ENCODE measurements around the gene PDE1C.

PDE1C gene

DNA sequence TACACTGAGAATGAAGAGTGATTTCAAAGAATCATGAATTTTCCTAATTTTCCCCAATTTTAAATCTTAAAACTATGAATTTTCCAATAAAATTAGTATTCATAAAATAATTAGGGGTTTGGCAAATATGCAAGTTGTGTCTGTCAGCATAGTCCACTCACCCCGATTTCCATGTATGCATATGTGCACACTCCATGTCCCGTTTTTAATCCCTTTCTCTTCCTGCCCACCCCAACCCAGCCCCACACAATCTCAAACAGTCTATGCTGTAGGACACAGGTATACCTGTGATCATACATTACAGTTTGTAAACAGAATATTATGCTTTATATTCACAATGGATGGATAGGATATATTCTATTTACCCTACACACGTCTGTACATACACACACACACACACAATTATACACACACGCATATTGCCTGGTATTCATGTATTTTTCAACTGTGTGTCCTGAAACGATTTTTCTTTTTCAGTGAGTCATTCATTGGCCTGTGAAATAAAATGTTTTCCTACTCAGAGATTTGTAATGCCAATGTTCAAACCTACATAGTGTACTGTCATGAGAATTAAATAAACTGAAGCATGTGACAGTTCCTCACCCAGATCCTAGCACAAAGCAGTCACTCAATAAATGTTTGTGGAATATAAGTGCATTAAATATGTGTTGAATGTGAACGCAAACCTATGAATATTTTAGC, 144.3 kb downstream of the PDE1C start:
- TF ChIP-seq, protein P1, sequence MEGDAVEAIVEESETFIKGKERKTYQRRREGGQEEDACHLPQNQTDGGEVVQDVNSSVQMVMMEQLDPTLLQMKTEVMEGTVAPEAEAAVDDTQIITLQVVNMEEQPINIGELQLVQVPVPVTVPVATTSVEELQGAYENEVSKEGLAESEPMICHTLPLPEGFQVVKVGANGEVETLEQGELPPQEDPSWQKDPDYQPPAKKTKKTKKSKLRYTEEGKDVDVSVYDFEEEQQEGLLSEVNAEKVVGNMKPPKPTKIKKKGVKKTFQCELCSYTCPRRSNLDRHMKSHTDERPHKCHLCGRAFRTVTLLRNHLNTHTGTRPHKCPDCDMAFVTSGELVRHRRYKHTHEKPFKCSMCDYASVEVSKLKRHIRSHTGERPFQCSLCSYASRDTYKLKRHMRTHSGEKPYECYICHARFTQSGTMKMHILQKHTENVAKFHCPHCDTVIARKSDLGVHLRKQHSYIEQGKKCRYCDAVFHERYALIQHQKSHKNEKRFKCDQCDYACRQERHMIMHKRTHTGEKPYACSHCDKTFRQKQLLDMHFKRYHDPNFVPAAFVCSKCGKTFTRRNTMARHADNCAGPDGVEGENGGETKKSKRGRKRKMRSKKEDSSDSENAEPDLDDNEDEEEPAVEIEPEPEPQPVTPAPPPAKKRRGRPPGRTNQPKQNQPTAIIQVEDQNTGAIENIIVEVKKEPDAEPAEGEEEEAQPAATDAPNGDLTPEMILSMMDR (IDR thresholded peaks at IDR 0.05; ENCODE audit: control insufficient read depth, extremely low read depth, insufficient read depth) = no peak
- no peak for DNase-seq (ENCODE audit: low read depth)
- H3K4me3 ChIP-seq (ENCODE audit: low read depth, low read length) = no peak overlapping the region

DNA sequence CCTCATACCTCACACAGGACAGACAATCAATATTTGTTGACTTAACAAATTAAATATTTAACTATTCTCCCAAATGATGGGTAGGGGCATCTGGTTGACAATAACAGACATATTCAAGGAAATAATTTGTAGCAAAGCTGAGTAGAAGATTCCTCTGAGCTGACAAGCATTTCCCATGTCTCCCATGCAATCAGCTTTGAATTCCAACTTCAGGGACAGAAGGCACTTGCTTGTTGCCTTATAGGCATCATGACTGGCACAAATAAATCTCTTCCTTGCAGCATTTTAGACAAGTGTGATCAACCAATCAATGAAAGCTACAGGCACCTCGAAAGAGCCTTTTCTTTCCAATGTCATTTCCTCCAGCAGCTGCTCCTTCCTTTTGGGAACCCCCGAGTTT, 146.0 kb downstream of the PDE1C start:
- H3K4me3 ChIP-seq (ENCODE audit: low read depth, low read length) = no peak overlapping the region
- TF ChIP-seq, protein P1 (IDR thresholded peaks at IDR 0.05; ENCODE audit: control insufficient read depth, extremely low read depth, insufficient read depth) = no peak
- no peak for DNase-seq (ENCODE audit: low read depth)

DNA sequence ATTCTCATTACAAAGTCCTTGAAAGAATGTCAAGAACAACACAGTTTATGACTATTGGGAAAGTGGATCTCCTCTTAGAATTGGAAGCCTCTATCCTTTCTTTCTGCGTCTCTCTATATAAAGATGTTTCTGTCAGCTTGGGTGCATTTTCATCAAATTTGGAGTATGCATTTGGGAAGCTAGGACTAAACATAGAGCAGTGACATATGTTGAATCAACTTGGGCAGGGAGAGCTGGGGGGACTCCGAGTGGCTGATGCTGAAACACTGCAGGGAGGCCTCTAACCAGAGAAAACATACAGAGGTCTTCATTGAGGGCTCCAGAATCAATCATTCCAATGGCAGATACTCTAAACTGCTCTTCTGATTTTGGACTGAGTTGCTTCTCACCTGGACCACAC, 147.4 kb downstream of the PDE1C start:
- no peak overlapping the region for H3K4me3 ChIP-seq (ENCODE audit: low read depth, low read length)
- TF ChIP-seq, protein P1 (IDR thresholded peaks at IDR 0.05; ENCODE audit: control insufficient read depth, extremely low read depth, insufficient read depth) = no peak
- no peak for DNase-seq (ENCODE audit: low read depth)

DNA sequence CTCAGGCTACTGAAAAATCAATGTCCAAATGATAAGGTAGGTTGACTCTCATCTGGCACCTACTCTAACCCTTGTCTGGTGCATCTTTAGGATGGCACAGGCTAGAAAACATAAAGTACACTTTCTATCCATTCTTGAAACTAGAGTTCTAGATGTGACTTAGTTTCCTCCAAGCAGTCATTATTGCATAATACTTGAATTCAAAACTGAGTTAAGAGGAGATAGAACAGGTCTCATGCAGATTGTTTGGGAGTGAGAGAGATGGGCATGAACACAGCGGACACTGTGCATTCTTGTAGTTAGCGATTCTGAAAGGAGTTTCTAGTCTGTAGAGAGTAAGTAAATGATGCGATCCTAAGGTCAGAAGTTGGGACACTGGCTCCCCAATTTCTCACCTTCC, 149.2 kb downstream of the PDE1C start:
- DNase-seq (ENCODE audit: low read depth) = no peak
- H3K4me3 ChIP-seq (ENCODE audit: low read depth, low read length) = no peak overlapping the region
- TF ChIP-seq, protein P1 (IDR thresholded peaks at IDR 0.05; ENCODE audit: control insufficient read depth, extremely low read depth, insufficient read depth) = no peak

DNA sequence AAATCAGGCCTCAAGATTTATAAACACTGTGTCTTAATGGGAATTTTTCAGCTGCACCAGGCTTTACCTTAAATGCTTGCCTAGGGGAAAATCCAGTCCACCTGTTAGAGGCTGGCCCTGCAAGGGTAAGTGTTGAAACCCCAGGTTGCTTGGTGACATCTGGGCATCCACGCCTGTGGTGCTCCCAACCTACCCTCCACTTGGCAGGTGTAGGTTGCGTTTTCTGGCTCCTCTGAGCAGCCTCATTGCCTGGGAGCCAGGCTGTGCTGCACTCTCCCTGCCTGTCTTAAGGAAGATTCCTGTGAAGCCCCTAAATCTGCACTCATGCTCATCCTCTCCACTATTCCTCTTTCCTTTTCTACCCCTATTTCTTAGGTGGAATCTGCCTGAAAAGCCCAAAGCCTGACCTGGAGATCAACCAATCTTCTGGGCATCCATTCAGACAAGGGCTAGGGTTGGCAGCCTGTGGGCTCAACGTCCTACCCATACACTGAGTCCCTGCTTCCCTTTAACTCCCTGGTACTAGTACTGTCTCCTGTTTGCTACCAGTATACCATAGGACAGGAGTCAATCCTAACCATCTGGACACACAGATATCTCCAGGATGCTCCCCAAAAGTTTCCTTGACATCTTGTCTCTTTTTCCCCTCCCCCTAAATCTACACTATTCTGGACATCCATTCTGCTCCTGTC, 150.4 kb downstream of the PDE1C start:
- TF ChIP-seq, protein P1 (IDR thresholded peaks at IDR 0.05; ENCODE audit: control insufficient read depth, extremely low read depth, insufficient read depth) = no peak
- H3K4me3 ChIP-seq (ENCODE audit: low read depth, low read length) = no peak overlapping the region
- no peak for DNase-seq (ENCODE audit: low read depth)

DNA sequence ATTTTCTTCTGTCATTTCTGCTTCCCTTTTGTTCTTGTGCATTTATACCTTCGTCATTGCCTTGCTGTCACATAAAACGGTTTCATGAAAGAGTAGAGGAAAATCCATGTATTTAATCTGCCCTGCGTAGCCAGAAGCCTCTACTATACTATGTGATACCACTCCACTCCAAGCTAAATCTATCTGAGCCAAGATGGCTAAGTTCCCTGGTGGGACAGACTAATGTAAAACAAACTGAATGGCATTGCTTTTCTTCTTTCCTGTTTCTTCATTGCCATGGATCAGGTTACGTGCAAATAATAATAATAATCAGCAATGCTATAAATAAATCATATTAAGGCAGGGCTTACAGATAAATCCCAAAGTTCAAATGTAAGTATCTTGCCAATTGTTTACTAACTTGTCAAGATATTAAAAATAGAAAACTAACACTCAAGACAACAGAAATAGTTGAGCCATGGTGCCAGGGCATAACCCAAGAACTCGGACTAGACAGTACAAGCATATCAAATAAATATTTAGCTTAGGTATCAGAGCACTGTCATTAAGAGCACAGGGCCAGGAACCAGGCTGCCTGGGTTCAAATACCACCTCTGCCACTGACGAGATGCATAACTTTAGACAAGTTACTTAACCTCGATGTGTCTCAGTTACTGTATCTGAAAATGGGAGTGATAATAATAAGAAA, 151.4 kb downstream of the PDE1C start:
- DNase-seq (ENCODE audit: low read depth) = no peak
- TF ChIP-seq, protein P1 (IDR thresholded peaks at IDR 0.05; ENCODE audit: control insufficient read depth, extremely low read depth, insufficient read depth) = no peak
- H3K4me3 ChIP-seq (ENCODE audit: low read depth, low read length) = no peak overlapping the region
